HCT116 (cell line): ENCODE measurements around the gene SPANXN3. TPM values are rescaled to one million over a fixed set of nuclear protein-coding genes. Genes with fewer than 3 reads are reported as not detected.
"Not testable (repeated sequence)": the region's sequence is repeated elsewhere in the genome, so short reads cannot be mapped to it uniquely, and the experiment has no call there.

Experiments used
- ATAC-seq: fragments of 200-7000 bp; cut with Tn5 transposase; 2 replicates; pipeline ENCODE4 v1.9.1; 2020; ENCODE audit warnings: mild to moderate bottlenecking, moderate library complexity
- BruUV-seq: library from RNA; stranded (reverse); fragments of 400-500 nt; replicated peaks from 2 replicates; lab custom pipeline; 2021; lab: Mats Ljungman, UMichigan
- CTCF ChIA-PET: fragments of 300-600 bp; sonication (Branson Sonifier 250); formaldehyde crosslinking; loops from one replicate; lab custom pipeline; 2021; ENCODE audit warnings: antibody characterized with exemption; lab: Charles Lee
- POLR2A ChIA-PET: fragments of 300-600, 350-600 bp; sonication (Branson Sonifier 250); formaldehyde crosslinking; loops from one replicate; lab custom pipeline; 2021; ENCODE audit warnings: antibody characterized with exemption; lab: Charles Lee
- RAD21 ChIA-PET, 2 experiments: fragments of 300-600 bp; sonication (Branson Sonifier 250); formaldehyde crosslinking; loops; one replicate each; lab custom pipeline; 2023; ENCODE audit warnings: low total read pairs in 2 of 2; ENCODE audit not compliant: uncharacterized antibody in 2 of 2, unreplicated experiment in 2 of 2, low non-redundant PET in 1 of 2; lab: Charles Lee
- DNase-seq: peaks from one replicate; pipeline ENCODE4 v3.0.0-alpha.2; 2010; ENCODE audit warnings: low read depth, low spot score
- H2AFZ ChIP-seq: fragments of 200-600 bp; shearing (Covaris generic), sonication (generic); 2 replicates; pipeline ENCODE4 v1.6.1; 2017; ENCODE audit warnings: low read depth, mixed run types, mixed read lengths, antibody characterized with exemption, low read length; ENCODE audit not compliant: poor library complexity, severe bottlenecking
- H3K27ac ChIP-seq: 2 replicates; pipeline ENCODE4 v1.5.1; 2012; ENCODE audit warnings: low read depth, low read length
- H3K27me3 ChIP-seq: fragments of 200-600 bp; sonication (generic); 2 replicates; pipeline ENCODE4 v1.6.1; 2016; ENCODE audit warnings: mixed run types, low read length, mixed read lengths; ENCODE audit not compliant: insufficient read depth
- H3K36me3 ChIP-seq, 2 experiments: fragments of 200-500 bp in 1 of 2; fragments of 200-600 bp in 1 of 2; sonication (Bioruptor generic) in 1 of 2; sonication (generic) in 1 of 2; 2 replicates each; pipeline versions ENCODE4 v1.5.1 to v1.6.1; 2014 to 2016; ENCODE audit warnings: low read length in 2 of 2, inconsistent platforms in 1 of 2, mixed read lengths in 1 of 2, mixed run types in 1 of 2; ENCODE audit not compliant: insufficient read depth in 2 of 2, control insufficient read depth in 1 of 2
- H3K4me1 ChIP-seq, 2 experiments: fragments of 200-600 bp in 1 of 2; sonication (generic) in 1 of 2; 2 replicates each; pipeline versions ENCODE4 v1.5.1 to v1.6.1; 2012 to 2017; ENCODE audit warnings: low read length in 2 of 2, inconsistent platforms in 1 of 2, mild to moderate bottlenecking in 1 of 2, mixed read lengths in 1 of 2, mixed run types in 1 of 2, moderate library complexity in 1 of 2; ENCODE audit not compliant: insufficient read depth in 2 of 2, control insufficient read depth in 1 of 2
- H3K4me2 ChIP-seq: fragments of 200-600 bp; sonication (generic); 2 replicates; pipeline ENCODE4 v1.6.1; 2017; ENCODE audit warnings: mixed run types, low read length, mixed read lengths
- H3K4me3 ChIP-seq, 2 experiments: fragments of 200-600 bp in 1 of 2; sonication (generic) in 1 of 2; replicated peaks in 1 of 2; 2 replicates each; pipeline ENCODE4 v1.5.1; 2011 to 2016; ENCODE audit warnings: low read length in 2 of 2, control low read depth in 1 of 2, low read depth in 1 of 2, mild to moderate bottlenecking in 1 of 2, mixed read lengths in 1 of 2, mixed run types in 1 of 2
- H3K79me2 ChIP-seq: fragments of 200-600 bp; sonication (generic); 2 replicates; pipeline ENCODE4 v1.6.1; 2017; ENCODE audit warnings: mild to moderate bottlenecking, mixed run types, low read length, moderate library complexity, mixed read lengths; ENCODE audit not compliant: insufficient read depth
- H3K9ac ChIP-seq: fragments of 200-600 bp; sonication (generic); 2 replicates; pipeline ENCODE4 v1.6.1; 2016; ENCODE audit warnings: low read length, mixed read lengths
- H3K9me2 ChIP-seq: fragments of 200-600 bp; sonication (generic), shearing (Covaris generic); 2 replicates; pipeline ENCODE4 v1.6.1; 2017; ENCODE audit warnings: mixed run types, mild to moderate bottlenecking, moderate library complexity; ENCODE audit not compliant: insufficient read depth
- H3K9me3 ChIP-seq, 2 experiments: fragments of 200-500 bp in 1 of 2; fragments of 200-600 bp in 1 of 2; sonication (Bioruptor generic) in 1 of 2; sonication (generic) in 1 of 2; 2 replicates each; pipeline ENCODE4 v1.6.1; 2014 to 2017; ENCODE audit warnings: low read length in 2 of 2, mixed read lengths in 2 of 2, inconsistent platforms in 1 of 2, low read depth in 1 of 2, mild to moderate bottlenecking in 1 of 2, mixed run types in 1 of 2, moderate library complexity in 1 of 2; ENCODE audit not compliant: control insufficient read depth in 1 of 2, insufficient read depth in 1 of 2
- H4K20me1 ChIP-seq: fragments of 200-600 bp; sonication (generic), shearing (Covaris generic); 2 replicates; pipeline ENCODE4 v1.6.1; 2017; ENCODE audit warnings: mixed run types, mild to moderate bottlenecking, moderate library complexity; ENCODE audit not compliant: insufficient read depth
- CTCF ChIP-seq, 3 experiments: fragments of 200-600 bp in 1 of 3; sonication (generic) in 1 of 3; IDR thresholded peaks in 2 of 3; conservative IDR thresholded peaks in 1 of 3; 2 replicates each; pipeline ENCODE4 v1.5.1; 2012 to 2017; ENCODE audit warnings: low read depth in 2 of 3, low read length in 2 of 3, antibody characterized with exemption in 1 of 3, borderline replicate concordance in 1 of 3, control low read depth in 1 of 3, mild to moderate bottlenecking in 1 of 3, mixed read lengths in 1 of 3, mixed run types in 1 of 3, moderate library complexity in 1 of 3; ENCODE audit not compliant: insufficient read depth in 1 of 3
- EGR1 ChIP-seq: IDR thresholded peaks from 2 replicates; pipeline ENCODE4 v1.6.1; 2012; ENCODE audit warnings: low read depth
- ELF1 ChIP-seq: IDR thresholded peaks from 2 replicates; pipeline ENCODE4 v1.6.1; 2012; ENCODE audit warnings: low read depth, borderline replicate concordance
- FOSL1 ChIP-seq: IDR thresholded peaks from 2 replicates; pipeline ENCODE4 v1.6.1; 2012; ENCODE audit warnings: low read depth
- POLR2AphosphoS5 ChIP-seq: IDR thresholded peaks from 2 replicates; pipeline ENCODE4 v1.6.1; 2011; ENCODE audit warnings: mild to moderate bottlenecking, low read depth, low read length, moderate library complexity
- RAD21 ChIP-seq: IDR thresholded peaks from 2 replicates; pipeline ENCODE4 v1.6.1; 2012; ENCODE audit warnings: low read depth, mild to moderate bottlenecking
- SIN3A ChIP-seq: IDR thresholded peaks from 2 replicates; pipeline ENCODE4 v1.6.1; 2012; ENCODE audit warnings: low read depth
- TCF7L2 ChIP-seq: IDR thresholded peaks from 2 replicates; pipeline ENCODE4 v1.7.0; 2011; ENCODE audit warnings: borderline replicate concordance, inconsistent platforms; ENCODE audit not compliant: insufficient read depth, insufficient read length; ENCODE audit errors: extremely low read depth
- YY1 ChIP-seq: IDR thresholded peaks from 2 replicates; pipeline ENCODE4 v1.6.1; 2011; ENCODE audit warnings: low read length, low read depth, moderate library complexity, mild to moderate bottlenecking; ENCODE audit not compliant: insufficient replicate concordance; ENCODE audit errors: extremely low read depth
- intact Hi-C: fragments of 100-400 bp; cut with micrococcal nuclease; formaldehyde crosslinking; loops from 2 replicates; pipeline ENCODE4 v1.10.0; 2022
- total RNA-seq: library from RNA; stranded (reverse); gene quantifications from one replicate; pipeline ENCODE4 v1.2.1, GENCODE V29; 2021; ENCODE audit not compliant: unreplicated experiment

The SPANXN3 gene
- total RNA-seq, 1 experiment from 2014 or later, result not detected

DNA sequence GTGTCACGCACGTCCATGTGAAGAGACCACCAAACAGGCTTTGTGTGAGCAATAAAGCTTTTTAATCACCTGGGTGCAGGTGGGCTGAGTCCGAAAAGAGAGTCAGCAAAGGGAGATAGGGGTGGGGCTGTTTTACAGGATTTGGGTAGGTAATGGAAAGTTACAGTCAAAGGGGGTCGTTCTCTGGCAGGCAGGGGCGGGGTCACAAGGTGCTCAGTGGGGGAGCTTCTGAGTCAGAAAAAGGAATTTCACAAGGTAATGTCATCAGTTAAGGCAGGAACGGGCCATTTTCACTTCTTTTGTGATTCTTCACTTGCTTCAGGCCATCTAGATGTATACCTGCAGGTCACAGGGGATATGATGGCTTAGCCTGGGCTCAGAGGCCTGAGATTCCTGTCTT is 15.1 kb downstream of the SPANXN3 start:
- H2AFZ ChIP-seq, H3K9me3 ChIP-seq, H3K79me2 ChIP-seq, H3K9me2 ChIP-seq, H3K4me2 ChIP-seq, H3K27ac ChIP-seq, BruUV-seq, H3K4me3 ChIP-seq, RAD21 ChIA-PET, H3K9ac ChIP-seq, H3K4me1 ChIP-seq, DNase-seq, H3K27me3 ChIP-seq, POLR2A ChIA-PET, H4K20me1 ChIP-seq, ATAC-seq, CTCF ChIA-PET, intact Hi-C loops, H3K36me3 ChIP-seq: not testable (repeated sequence)

DNA sequence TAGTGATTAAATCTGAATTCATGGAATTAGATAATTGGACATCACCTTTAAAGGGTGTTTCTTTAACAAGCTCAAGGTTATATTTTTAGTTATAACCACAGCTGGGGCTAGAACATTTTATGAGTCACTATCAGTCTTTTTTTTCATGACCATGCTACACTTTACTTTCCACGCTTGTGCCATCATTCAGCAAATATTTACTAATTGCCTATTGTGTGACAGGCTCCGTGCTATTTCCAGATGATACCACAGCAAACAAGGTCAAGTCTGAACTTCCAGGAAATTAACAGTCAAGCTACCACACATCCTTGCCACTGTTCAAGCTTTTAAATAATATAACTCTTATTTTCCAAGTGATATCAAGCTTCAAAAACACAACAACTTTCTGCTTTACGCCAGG is 16.5 kb downstream of the SPANXN3 start:
- H3K27me3 ChIP-seq, result no peaks in the 10 kb centered on the region
- intact Hi-C loops, result no loop called here
- CTCF ChIA-PET, result no interaction called here
- ATAC-seq (no peak), DNase-seq (no peak)
- H3K79me2 ChIP-seq, result no peaks in the 10 kb centered on the region
- H3K36me3 ChIP-seq, result no peaks in the 10 kb centered on the region
- H3K9ac ChIP-seq, result no peak overlapping the region
- BruUV-seq, result no TSS peak
- no peaks in the 10 kb centered on the region for H3K9me3 ChIP-seq
- TF ChIP-seq RAD21 (no peak), POLR2AphosphoS5 (no peak), EGR1 (no peak), YY1 (no peak), ELF1 (no peak), SIN3A (no peak), CTCF (IDR thresholded peaks at IDR 0.05 in 2 of 3, conservative IDR thresholded peaks at IDR 0.05 in 1 of 3; ENCODE audit: borderline replicate concordance in 1 of 3, insufficient read depth in 1 of 3, low read depth in 2 of 3, low read length in 2 of 3) (no peak), FOSL1 (no peak), TCF7L2 (no peak)
- TF ChIP-seq, all 23 proteins: peak for 0
- Histone ChIP-seq H2AFZ (no peak overlapping the region), H4K20me1 (no peaks in the 10 kb centered on the region), H3K4me2 (no peak overlapping the region), H3K4me3 (no peak overlapping the region), H3K9me2 (no peaks in the 10 kb centered on the region), H3K27ac (no peak overlapping the region), H3K4me1 (no peaks in the 10 kb centered on the region)
- ChIA-PET RAD21 (no interaction called here), POLR2A (no interaction called here)
